ENCODE measurements around the gene TRUB2. TPM values are rescaled to one million over a fixed set of nuclear protein-coding genes. Genes with fewer than 3 reads are reported as not detected.

TRUB2 gene
- total and polyA plus RNA-seq, 2 of the 13 experiments (the other 11 are each of a cell fraction or from before 2014, with no cell fraction given), result 22.3 to 41.2 TPM

GRCh38 chr9:128322404-128323211 lies at the start of gene TRUB2, which contains the start of gene COQ4 (continued):
- TF ChIP-seq PCBP2 (optimal IDR thresholded peaks at IDR 0.05; ENCODE audit: low read depth, low read length, poor library complexity, severe bottlenecking) (no peak), HNRNPLL (IDR thresholded peaks at IDR 0.05; ENCODE audit: low read depth, low read length, poor library complexity, severe bottlenecking) (peak; percentile 92), ZFP90 (CRISPR knock-in tag; IDR thresholded peaks at IDR 0.05; ENCODE audit: borderline replicate concordance) (peak; percentile 70), ASH2L (IDR thresholded peaks at IDR 0.05; ENCODE audit: insufficient read length, low read depth, low read length) (peak; percentile 97), SP5 (CRISPR knock-in tag; IDR thresholded peaks at IDR 0.05; ENCODE audit: borderline replicate concordance, low read depth) (peak; percentile 14; the same call in 1 of the 2 replicates), ZNF749 (CRISPR knock-in tag; IDR thresholded peaks at IDR 0.05; ENCODE audit: borderline replicate concordance) (peak; percentile 60; the same call in 1 of the 2 replicates), ZNF333 (CRISPR knock-in tag; IDR thresholded peaks at IDR 0.05; ENCODE audit: borderline replicate concordance) (peak; percentile 77), TAF15 (IDR thresholded peaks at IDR 0.05; ENCODE audit: low read depth, low read length, poor library complexity, severe bottlenecking) (no peak), XRCC5 (optimal IDR thresholded peaks at IDR 0.05; ENCODE audit: low read length) (peak; percentile 84), MTF1 (CRISPR knock-in tag; IDR thresholded peaks at IDR 0.05) (no peak), ZFX (CRISPR knock-in tag; IDR thresholded peaks at IDR 0.05; ENCODE audit: low read depth) (peak; percentile 94), STAG1 (CRISPR knock-in tag; IDR thresholded peaks at IDR 0.05) (0 out of 2 replicates have a peak, but pooled peaks have one; percentile 4), NCOA5 (CRISPR knock-in tag; IDR thresholded peaks at IDR 0.05) (no peak), ETV5 (CRISPR knock-in tag; IDR thresholded peaks at IDR 0.05; ENCODE audit: borderline replicate concordance) (peak; percentile 57; the same call in 1 of the 2 replicates), HOXA9 (CRISPR knock-in tag; IDR thresholded peaks at IDR 0.05; ENCODE audit: borderline replicate concordance) (no peak), TRAFD1 (CRISPR knock-in tag; IDR thresholded peaks at IDR 0.05; ENCODE audit: borderline replicate concordance) (0 out of 2 replicates have a peak, but pooled peaks have one; percentile 40), CREM (IDR thresholded peaks at IDR 0.05) (peak; percentile 89), CREM (CRISPR knock-in tag; IDR thresholded peaks at IDR 0.05) (no peak), HOXA5 (CRISPR knock-in tag; IDR thresholded peaks at IDR 0.05) (peak; percentile 45), KDM5B (CRISPR knock-in tag; IDR thresholded peaks at IDR 0.05; ENCODE audit: borderline replicate concordance) (peak; percentile 92), SPEN (CRISPR knock-in tag; IDR thresholded peaks at IDR 0.05; ENCODE audit: low read depth) (peak; percentile 94), KDM4B (CRISPR knock-in tag; IDR thresholded peaks at IDR 0.05) (0 out of 2 replicates have a peak, but pooled peaks have one; percentile 13), ZNF136 (CRISPR knock-in tag; IDR thresholded peaks at IDR 0.05; ENCODE audit: low read depth) (0 out of 2 replicates have a peak, but pooled peaks have one; percentile 60), MXD1 (CRISPR knock-in tag; IDR thresholded peaks at IDR 0.05) (peak; percentile 91; the same call in 1 of the 2 replicates), CCDC6 (CRISPR knock-in tag; IDR thresholded peaks at IDR 0.05) (no peak), SIN3A (IDR thresholded peaks at IDR 0.05; ENCODE audit: borderline replicate concordance, low read depth, low read length) (peak; percentile 94), MAZ (IDR thresholded peaks at IDR 0.05; ENCODE audit: borderline replicate concordance, low read depth, low read length) (peak; percentile 66), MAZ (CRISPR knock-in tag; IDR thresholded peaks at IDR 0.05; ENCODE audit: low read depth) (0 out of 2 replicates have a peak, but pooled peaks have one; percentile 51), ZNF737 (CRISPR knock-in tag; IDR thresholded peaks at IDR 0.05; ENCODE audit: borderline replicate concordance) (no peak)
